BLaER1 (cell line): ENCODE measurements around the gene MAD1L1.
"Not testable (repeated sequence)": the region's sequence is repeated elsewhere in the genome, so short reads cannot be mapped to it uniquely, and the experiment has no call there.

Source experiments
- H3K27ac ChIP-seq: shearing (Covaris generic); formaldehyde crosslinking; 2 replicates; pipeline ENCODE4 v1.8.1; 2022
- H3K27me3 ChIP-seq: shearing (Covaris generic); formaldehyde crosslinking; 2 replicates; pipeline ENCODE4 v1.8.1; 2022
- H3K36me3 ChIP-seq: shearing (Covaris generic); formaldehyde crosslinking; 2 replicates; pipeline ENCODE4 v1.8.1; 2022
- H3K4me1 ChIP-seq: shearing (Covaris generic); formaldehyde crosslinking; 2 replicates; pipeline ENCODE4 v1.8.1; 2022
- H3K4me2 ChIP-seq: shearing (Covaris generic); formaldehyde crosslinking; 2 replicates; pipeline ENCODE4 v1.8.1; 2022
- H3K4me3 ChIP-seq: shearing (Covaris generic); formaldehyde crosslinking; 2 replicates; pipeline ENCODE4 v1.8.1; 2022
- H3K9ac ChIP-seq: shearing (Covaris generic); formaldehyde crosslinking; 2 replicates; pipeline ENCODE4 v1.8.1; 2022
- H3K9me3 ChIP-seq: shearing (Covaris generic); formaldehyde crosslinking; 2 replicates; pipeline ENCODE4 v1.8.1; 2022
- H4K20me1 ChIP-seq: shearing (Covaris generic); formaldehyde crosslinking; 2 replicates; pipeline ENCODE4 v1.8.1; 2022
- Cebpa-rat ChIP-seq: shearing (Covaris generic); IDR thresholded peaks from 2 replicates; pipeline ENCODE4 v1.8.1; 2022

The MAD1L1 gene

DNA sequence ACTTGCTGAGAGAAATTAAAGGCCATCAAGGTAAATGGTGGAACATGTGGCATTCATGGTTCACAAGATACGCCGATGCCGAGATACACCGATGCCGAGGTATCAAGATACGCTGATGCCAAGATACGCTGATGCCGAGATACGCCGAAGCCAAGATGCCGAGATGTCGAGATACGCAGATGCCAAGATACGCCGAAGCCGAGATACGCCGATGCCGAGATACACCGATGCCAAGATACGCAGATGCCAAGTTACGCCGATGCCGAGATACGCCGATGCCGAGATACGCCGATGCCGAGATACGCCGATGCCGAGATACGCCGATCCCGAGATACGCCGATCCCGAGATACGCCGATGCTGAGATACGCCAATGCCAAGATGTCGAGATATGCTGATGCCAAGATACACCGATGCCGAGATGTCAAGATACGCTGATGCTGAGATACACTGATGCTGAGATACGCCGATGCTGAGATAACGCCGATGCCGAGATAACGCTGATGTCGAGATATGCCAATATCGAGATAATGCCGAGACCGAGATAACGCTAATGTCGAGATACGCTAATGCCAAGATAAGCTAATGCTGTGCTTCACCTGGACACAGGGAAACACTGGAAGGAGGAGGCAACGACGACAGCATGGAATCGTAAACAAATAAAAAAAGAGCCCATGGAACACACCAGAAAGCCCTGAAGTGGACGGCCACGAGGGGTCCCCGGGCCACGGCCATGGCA is 172.6 kb downstream of the MAD1L1 start:
- no peak overlapping the region for H3K9ac ChIP-seq
- peaks cover 49% of the 10 kb centered on the region for H3K36me3 ChIP-seq
- H3K4me3 ChIP-seq, result peak overlapping the region; percentile 29
- H3K4me2 ChIP-seq, result no peak overlapping the region
- peaks cover 30% of the 10 kb centered on the region for H3K9me3 ChIP-seq
- no peaks in the 10 kb centered on the region for H3K27me3 ChIP-seq
- peaks cover 63% of the 10 kb centered on the region for H4K20me1 ChIP-seq
- peaks cover 62% of the 10 kb centered on the region for H3K4me1 ChIP-seq
- no peak for TF ChIP-seq Cebpa-rat
- no peak overlapping the region for H3K27ac ChIP-seq

DNA sequence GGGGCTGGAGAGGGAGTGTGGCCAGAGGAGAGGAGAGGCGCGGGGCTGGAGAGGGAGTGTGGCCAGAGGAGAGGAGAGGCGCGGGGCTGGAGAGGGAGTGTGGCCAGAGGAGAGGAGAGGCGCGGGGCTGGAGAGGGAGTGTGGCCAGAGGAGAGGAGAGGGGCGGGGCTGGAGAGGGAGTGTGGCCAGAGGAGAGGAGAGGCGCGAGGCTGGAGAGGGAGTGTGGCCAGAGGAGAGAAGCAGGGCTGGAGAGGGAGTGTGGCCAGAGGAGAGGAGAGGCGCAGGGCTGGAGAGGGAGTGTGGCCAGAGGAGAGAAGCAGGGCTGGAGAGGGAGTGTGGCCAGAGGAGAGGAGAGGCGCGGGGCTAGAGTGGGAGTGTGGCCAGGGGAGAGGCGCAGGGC is 174.5 kb downstream of the MAD1L1 start:
- not testable (repeated sequence) for H3K4me2 ChIP-seq, H3K9ac ChIP-seq, H3K27ac ChIP-seq, H3K4me3 ChIP-seq, H3K27me3 ChIP-seq
- peaks cover 61% of the 10 kb centered on the region for H3K36me3 ChIP-seq
- H4K20me1 ChIP-seq, result peaks cover 76% of the 10 kb centered on the region
- H3K4me1 ChIP-seq, result peaks cover 60% of the 10 kb centered on the region
- H3K9me3 ChIP-seq, result peaks cover 30% of the 10 kb centered on the region

DNA sequence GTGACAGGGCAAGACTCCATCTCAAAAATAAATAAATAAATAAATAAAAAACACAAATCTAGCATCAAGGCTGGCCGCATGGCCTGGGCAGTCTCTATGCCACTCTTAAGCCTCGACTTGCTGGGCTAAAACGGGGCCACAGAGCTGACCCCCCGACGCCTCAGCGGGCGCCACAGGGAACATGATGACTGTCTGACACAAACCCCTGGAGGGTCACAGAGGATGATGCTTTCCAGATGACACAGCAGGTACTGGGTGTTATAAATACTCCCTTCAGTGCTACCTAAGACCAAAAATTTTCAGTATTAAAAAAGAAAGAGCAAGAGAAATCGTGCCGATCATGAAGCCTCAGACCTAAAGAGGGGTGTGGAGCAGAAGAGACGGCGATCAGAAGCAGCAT is 176.8 kb downstream of the MAD1L1 start:
- H3K4me3 ChIP-seq, result peak overlapping the region; percentile 45
- H3K4me2 ChIP-seq, result peak overlapping the region; percentile 86
- H3K9me3 ChIP-seq, result peaks cover 20% of the 10 kb centered on the region
- H4K20me1 ChIP-seq, result peaks cover 85% of the 10 kb centered on the region
- peaks cover 65% of the 10 kb centered on the region for H3K4me1 ChIP-seq
- TF ChIP-seq Cebpa-rat, result no peak
- no peaks in the 10 kb centered on the region for H3K27me3 ChIP-seq
- no peak overlapping the region for H3K27ac ChIP-seq
- peaks cover 64% of the 10 kb centered on the region for H3K36me3 ChIP-seq
- H3K9ac ChIP-seq, result peak overlapping the region; percentile 23; the same call in 1 of the 2 replicates

DNA sequence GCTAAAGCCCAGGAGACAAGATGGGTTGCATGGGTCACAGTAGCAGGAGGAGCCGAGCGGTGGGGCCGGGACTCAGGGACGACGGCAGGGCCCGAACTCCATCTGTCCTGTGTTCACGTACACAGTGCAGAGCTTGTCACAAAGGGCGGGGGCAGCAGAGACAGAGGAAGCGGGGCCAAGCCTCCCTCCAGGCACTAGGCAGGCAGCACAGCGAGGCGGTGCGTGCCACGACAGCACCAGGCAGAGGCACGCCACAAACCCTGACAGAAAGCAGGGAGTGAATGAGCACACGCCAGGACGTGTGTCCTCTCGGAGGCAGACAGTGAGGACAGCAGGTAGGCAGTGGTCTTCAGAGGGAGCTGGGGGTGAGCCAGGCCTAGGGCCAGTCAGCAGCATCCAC is 177.8 kb downstream of the MAD1L1 start:
- peaks cover 75% of the 10 kb centered on the region for H3K4me1 ChIP-seq

GRCh38 chr7:2053395-2053794 is 179.3 kb downstream of the MAD1L1 start:
- no peaks in the 10 kb centered on the region for H3K9me3 ChIP-seq
- H4K20me1 ChIP-seq, result peaks cover 98% of the 10 kb centered on the region
- H3K4me3 ChIP-seq, result no peak overlapping the region
- peak overlapping the region; percentile 47; the same call in 1 of the 2 replicates for H3K4me2 ChIP-seq
- no peak for TF ChIP-seq Cebpa-rat
- H3K4me1 ChIP-seq, result peaks cover 90% of the 10 kb centered on the region
- H3K9ac ChIP-seq, result no peak overlapping the region
- H3K27ac ChIP-seq, result no peak overlapping the region
- no peaks in the 10 kb centered on the region for H3K27me3 ChIP-seq
- H3K36me3 ChIP-seq, result peaks cover 53% of the 10 kb centered on the region

More for the DNA sequence above, 177.8 kb downstream of the MAD1L1 start:
- peaks cover 10% of the 10 kb centered on the region for H3K9me3 ChIP-seq
- H3K9ac ChIP-seq, result no peak overlapping the region
- no peak overlapping the region for H3K27ac ChIP-seq
- H3K4me3 ChIP-seq, result no peak overlapping the region
- peaks cover 95% of the 10 kb centered on the region for H4K20me1 ChIP-seq
- no peaks in the 10 kb centered on the region for H3K27me3 ChIP-seq
- TF ChIP-seq Cebpa-rat, result no peak
- H3K4me2 ChIP-seq, result peak overlapping the region; percentile 86
- H3K36me3 ChIP-seq, result peaks cover 64% of the 10 kb centered on the region

DNA sequence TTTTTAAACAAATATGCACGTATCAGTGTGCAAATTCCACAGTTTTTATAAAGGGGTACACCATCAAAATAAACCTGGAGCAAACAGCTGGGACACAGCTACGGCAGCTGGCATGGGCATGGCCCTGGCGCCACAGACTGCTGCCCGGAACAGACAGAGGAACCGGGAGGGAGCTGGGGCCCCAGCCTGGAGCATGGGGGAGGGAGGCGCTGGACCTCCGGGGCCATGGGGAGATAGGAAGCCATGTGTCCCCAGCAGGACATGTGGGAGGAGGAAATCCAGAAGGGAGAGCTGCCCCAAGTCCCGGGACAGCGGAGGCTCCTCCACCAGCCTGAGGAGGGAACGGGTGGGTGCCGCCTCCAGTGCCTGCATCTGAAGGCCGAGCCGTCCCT is 180.1 kb downstream of the MAD1L1 start:
- H3K27me3 ChIP-seq, result no peaks in the 10 kb centered on the region
- H3K4me1 ChIP-seq, result peaks cover 96% of the 10 kb centered on the region
- peaks cover 98% of the 10 kb centered on the region for H4K20me1 ChIP-seq
- H3K9me3 ChIP-seq, result no peaks in the 10 kb centered on the region
- no peak for TF ChIP-seq Cebpa-rat
- peaks cover 53% of the 10 kb centered on the region for H3K36me3 ChIP-seq
- H3K4me3 ChIP-seq, result no peak overlapping the region
- no peak overlapping the region for H3K27ac ChIP-seq
- no peak overlapping the region for H3K9ac ChIP-seq
- H3K4me2 ChIP-seq, result peak overlapping the region; percentile 47

DNA sequence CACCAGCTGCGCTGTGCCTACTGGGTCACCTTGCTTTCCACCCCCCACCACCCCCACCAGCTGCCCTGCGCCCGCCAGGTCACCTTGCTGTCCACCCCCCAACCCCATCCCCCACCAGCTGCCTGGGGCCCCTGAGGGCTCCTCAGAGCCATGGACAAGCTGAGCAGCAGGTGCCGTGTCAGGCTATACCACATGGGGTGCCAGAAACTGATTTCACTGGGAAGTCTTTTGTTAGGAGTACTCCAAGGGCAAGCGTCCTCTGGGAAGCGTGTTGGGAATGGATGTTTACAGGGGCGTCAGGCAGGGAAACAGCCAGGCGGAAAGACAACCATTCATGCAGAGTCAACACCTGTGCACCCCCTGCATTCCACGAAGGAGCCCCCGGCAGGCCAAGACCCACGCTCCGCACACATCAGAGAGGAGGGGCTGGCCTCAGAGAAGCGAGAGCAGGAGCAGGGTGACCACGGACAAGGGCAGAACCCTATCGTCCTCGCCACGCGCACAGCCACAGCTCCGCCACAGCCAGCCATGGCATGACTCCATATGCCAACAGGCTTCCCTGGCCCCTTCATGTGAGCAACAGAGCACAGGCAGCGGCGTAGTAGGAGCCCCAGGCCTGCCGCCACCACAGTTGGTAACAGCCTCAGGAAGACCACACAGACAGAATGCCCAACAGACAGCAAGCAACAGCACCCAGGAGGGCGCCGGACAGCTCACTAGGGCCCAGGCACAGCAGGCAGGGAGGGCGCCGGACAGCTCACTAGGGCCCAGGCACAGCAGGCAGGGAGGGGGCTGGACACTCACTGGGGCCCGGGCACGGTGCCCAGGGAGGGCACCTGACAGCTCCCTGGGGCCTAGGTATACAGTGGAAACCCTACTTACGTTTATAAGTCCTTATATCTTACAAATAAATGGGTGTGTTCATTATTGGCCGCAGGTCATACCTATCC is 180.8 kb downstream of the MAD1L1 start:
- Histone ChIP-seq H3K4me3 (no peak overlapping the region), H3K36me3 (peaks cover 49% of the 10 kb centered on the region), H3K9ac (no peak overlapping the region), H3K4me2 (peak overlapping the region; percentile 47), H3K27me3 (no peaks in the 10 kb centered on the region), H4K20me1 (peaks cover 98% of the 10 kb centered on the region), H3K9me3 (no peaks in the 10 kb centered on the region), H3K4me1 (peaks cover 96% of the 10 kb centered on the region), H3K27ac (no peak overlapping the region)
- TF ChIP-seq Cebpa-rat, result no peak

GRCh38 chr7:2050511-2050866 is 182.3 kb downstream of the MAD1L1 start:
- H3K4me1 ChIP-seq, result peaks cover 96% of the 10 kb centered on the region
- no peaks in the 10 kb centered on the region for H3K9me3 ChIP-seq
- H4K20me1 ChIP-seq, result peaks cover 98% of the 10 kb centered on the region
- peak overlapping the region; percentile 93 for H3K4me2 ChIP-seq
- TF ChIP-seq Cebpa-rat, result no peak
- H3K27me3 ChIP-seq, result no peaks in the 10 kb centered on the region
- H3K36me3 ChIP-seq, result peaks cover 49% of the 10 kb centered on the region
- H3K27ac ChIP-seq, result no peak overlapping the region
- H3K4me3 ChIP-seq, result no peak overlapping the region
- no peak overlapping the region for H3K9ac ChIP-seq

GRCh38 chr7:2049782-2050510 is 182.8 kb downstream of the MAD1L1 start:
- Histone ChIP-seq H3K9ac (no peak overlapping the region), H4K20me1 (peaks cover 98% of the 10 kb centered on the region)

More at GRCh38 chr7:2049782-2050510, 182.8 kb downstream of the MAD1L1 start:
- Histone ChIP-seq H3K4me1 (peaks cover 96% of the 10 kb centered on the region), H3K4me2 (peak overlapping the region; percentile 93), H3K27ac (no peak overlapping the region), H3K4me3 (no peak overlapping the region), H3K36me3 (peaks cover 47% of the 10 kb centered on the region), H3K9me3 (no peaks in the 10 kb centered on the region), H3K27me3 (no peaks in the 10 kb centered on the region)
- TF ChIP-seq Cebpa-rat, result no peak
